Spleen (tissue), 11 donors: Measurements from ENCODE around the gene ZNF367. TPM values are rescaled to one million over a fixed set of nuclear protein-coding genes. Genes with fewer than 3 reads are reported as not detected.

Experiments
- DNase-seq: peaks from one replicate; pipeline ENCODE4 v3.0.0-alpha.2; 2020
- H3K27ac ChIP-seq, 8 donors: fragments of 200-600 bp; sonication (generic) in 7 of 8; 1 replicate in 4 of 8; 2 replicates in 4 of 8; pipeline versions ENCODE4 v1.5.0 to v1.8.0; 2016 to 2021; ENCODE audit warnings: inconsistent platforms in 4 of 8, mild to moderate bottlenecking in 4 of 8, moderate library complexity in 1 of 8
- H3K27me3 ChIP-seq, 7 donors: fragments of 200-600 bp; sonication (generic) in 6 of 7; replicated peaks in 1 of 7; 1 replicate in 4 of 7; 2 replicates in 3 of 7; pipeline versions ENCODE4 v1.5.0 to v1.8.0; 2016 to 2021; ENCODE audit warnings: inconsistent platforms in 3 of 7, mild to moderate bottlenecking in 1 of 7
- H3K36me3 ChIP-seq, 6 donors: fragments of 200-600 bp; sonication (generic) in 5 of 6; 1 replicate in 4 of 6; 2 replicates in 2 of 6; pipeline versions ENCODE4 v1.5.0 to v1.8.0; 2016 to 2021; ENCODE audit warnings: inconsistent platforms in 2 of 6
- H3K4me1 ChIP-seq, 6 donors: fragments of 200-600 bp; sonication (generic) in 5 of 6; 1 replicate in 3 of 6; 2 replicates in 3 of 6; pipeline versions ENCODE4 v1.5.0 to v1.8.0; 2016 to 2021; ENCODE audit warnings: inconsistent platforms in 3 of 6
- H3K4me3 ChIP-seq, 8 donors: fragments of 200-600 bp; sonication (generic) in 7 of 8; 1 replicate in 4 of 8; 2 replicates in 4 of 8; pipeline versions ENCODE4 v1.5.0 to v1.8.0; 2016 to 2021; ENCODE audit warnings: inconsistent platforms in 4 of 8, mild to moderate bottlenecking in 4 of 8, moderate library complexity in 2 of 8
- H3K9me3 ChIP-seq, 8 donors: fragments of 200-600 bp; sonication (generic) in 7 of 8; 1 replicate in 4 of 8; 2 replicates in 4 of 8; pipeline versions ENCODE4 v1.5.0 to v1.8.0; 2016 to 2021; ENCODE audit warnings: inconsistent platforms in 4 of 8
- CTCF ChIP-seq, 11 experiments: fragments of 200-600 bp in 7 of 11; fragments of 450-650 bp in 4 of 11; sonication (generic) in 4 of 11; IDR thresholded peaks in 8 of 11; conservative IDR thresholded peaks in 3 of 11; 1 replicate in 7 of 11; 2 replicates in 4 of 11; pipeline versions ENCODE4 v1.4.0 to v1.8.0; 2016 to 2021; ENCODE audit warnings: antibody characterized with exemption in 11 of 11, inconsistent platforms in 4 of 11, mild to moderate bottlenecking in 1 of 11
- POLR2A ChIP-seq, 3 donors: fragments of 450-650 bp; IDR thresholded peaks; one replicate each; pipeline ENCODE4 v1.5.1; 2017; ENCODE audit warnings: antibody characterized with exemption in 3 of 3, mild to moderate bottlenecking in 1 of 3
- POLR2AphosphoS5 ChIP-seq, 3 donors: sonication (generic); formaldehyde crosslinking; IDR thresholded peaks; one replicate each; pipeline ENCODE4 v1.5.1; 2017; ENCODE audit warnings: antibody characterized with exemption in 3 of 3
- WGBS, 5 donors: extraction: QIAGEN DNeasy Blood & Tissue Kit in 3 of 5; methylation state at CpG; one replicate each; pipeline versions ENCODE4 v1.1.5 to v1.1.7; 2013 to 2018; 5-methylcytosine and 5-hydroxymethylcytosine counted together
- intact Hi-C: fragments of 100-400 bp; cut with DNase I; formaldehyde crosslinking; loops from one replicate; pipeline ENCODE4 v1.15.0; 2023; ENCODE audit warnings: low total_unique reads
- polyA plus RNA-seq, 3 donors: library from polyadenylated mRNA; stranded (reverse); fragments of 200-250 nt; gene quantifications; one replicate each; pipeline ENCODE4 v1.2.1, GENCODE V29; 2013
- total RNA-seq, 7 donors: library from RNA; depleted of rRNA in 3 of 7; stranded (reverse); fragments of >200 nt in 3 of 7; fragmentation: NEBNext Ultra II Directional in 4 of 7; extraction: Animal tissue kit (Norgen Biotek cat#: 25700) in 4 of 7; gene quantifications; one replicate each; pipeline versions ENCODE4 v1.1.0 to v1.2.1, GENCODE V29; 2016 to 2021
- donor health status: healthy with polysubstance abuse.
- donor health status: DM: no; HTN: no; CAD: no; lungs with moderate emphysema.
- donor health status: DM: no; HTN: no; CAD: no.
- donor health status: Bipolar disorder and iron deficiency.
- donor health status: healthy.
- donor health status: DM: no; HTN: no; CAD: no.
- donor health status: DM: yes; HTN: yes; CAD: no.

ZNF367 gene
- total and polyA plus RNA-seq, 10 donors = 0.93 to 3.7 (median 1.9) TPM

- intact Hi-C loops = loop anchor here (2.0 to 5.0 kb wide), 2 partner anchors 31 to 117 kb away; partner anchors contain the start of gene ZNF367
- peak; percentile 96 for DNase-seq
- peaks cover 0 to 25% (median 0%) of the 10 kb centered on the region in 7 donors for H3K27me3 ChIP-seq
- TF ChIP-seq POLR2AphosphoS5 (IDR thresholded peaks at IDR 0.05) (peak; percentile 68 to 83 (median 75)), POLR2A (IDR thresholded peaks at IDR 0.05) (no peak), CTCF (IDR thresholded peaks at IDR 0.05 in 8 of 11, conservative IDR thresholded peaks at IDR 0.05 in 3 of 11) (peak in 5 of 11 experiments; percentile 16 to 37 (median 22))
- H3K4me3 ChIP-seq = peak within 1 kb of the TSS; percentile 61 to 91 (median 72)
- no peaks in the 10 kb centered on the region for H3K36me3 ChIP-seq
- peaks cover 0 to 33% (median 20%) of the 10 kb centered on the region in 6 donors for H3K4me1 ChIP-seq
- H3K27ac ChIP-seq = peak within 1 kb of the TSS in 7 of 8 donors; percentile 67 to 87 (median 76)
- H3K9me3 ChIP-seq = no peaks in the 10 kb centered on the region
- WGBS, 5 donors = 0 to 1% (median 1%) methylated on average over 25 to 108 of the region's 108 CpGs
Observed at GRCh38 chr9:96449845-96450612, 31.9 kb upstream of the ZNF367 start, which contains the start of gene HABP4. TSS of gene HABP4 (plus strand) at chr9:96450169. CDS start at chr9:96450280, 111 bp downstream.

GRCh38 chr9:96449523-96449844, 31.3 kb upstream of the ZNF367 start:
- Histone ChIP-seq H3K9me3 (no peaks in the 10 kb centered on the region), H3K4me3 (peak overlapping the region; percentile 24 to 91 (median 72)), H3K27ac (peak overlapping the region in 4 of 8 donors; percentile 76 to 87 (median 84)), H3K36me3 (no peaks in the 10 kb centered on the region), H3K27me3 (peaks cover 0 to 25% (median 0%) of the 10 kb centered on the region in 7 donors), H3K4me1 (peaks cover 0 to 33% (median 20%) of the 10 kb centered on the region in 6 donors)
- intact Hi-C loops = loop anchor here (2.0 kb wide), 1 partner anchor 31 kb away; the partner anchor contains the start of gene ZNF367
- no peak for DNase-seq
- no peak for TF ChIP-seq POLR2A (IDR thresholded peaks at IDR 0.05)
- TF ChIP-seq POLR2AphosphoS5 (IDR thresholded peaks at IDR 0.05) = no peak
- TF ChIP-seq CTCF (IDR thresholded peaks at IDR 0.05 in 8 of 11, conservative IDR thresholded peaks at IDR 0.05 in 3 of 11) = no peak
- WGBS, 5 donors = 0 to 1% (median 1%) methylated on average over 7 of the region's 7 CpGs

GRCh38 chr9:96448546-96449170, 30.5 kb upstream of the ZNF367 start:
- H3K36me3 ChIP-seq = no peaks in the 10 kb centered on the region
- H3K27me3 ChIP-seq = peaks cover 0 to 25% (median 0%) of the 10 kb centered on the region in 7 donors
- no peaks in the 10 kb centered on the region for H3K9me3 ChIP-seq
- no peak overlapping the region for H3K27ac ChIP-seq
- peaks cover 0 to 32% (median 20%) of the 10 kb centered on the region in 6 donors for H3K4me1 ChIP-seq
- 82 to 93% (median 89%) methylated on average over 11 of the region's 11 CpGs for WGBS, 5 donors
- H3K4me3 ChIP-seq = no peak overlapping the region
- TF ChIP-seq CTCF (IDR thresholded peaks at IDR 0.05 in 8 of 11, conservative IDR thresholded peaks at IDR 0.05 in 3 of 11) (no peak), POLR2AphosphoS5 (IDR thresholded peaks at IDR 0.05) (no peak), POLR2A (IDR thresholded peaks at IDR 0.05) (no peak)
- no peak for DNase-seq
- intact Hi-C loops = loop anchor here (2.0 kb wide), 1 partner anchor 30 kb away; the partner anchor contains the start of gene ZNF367

GRCh38 chr9:96447406-96447805, 29.2 kb upstream of the ZNF367 start:
- TF ChIP-seq POLR2A (IDR thresholded peaks at IDR 0.05) = no peak
- no peak for TF ChIP-seq POLR2AphosphoS5 (IDR thresholded peaks at IDR 0.05)
- no peak for TF ChIP-seq CTCF (IDR thresholded peaks at IDR 0.05 in 8 of 11, conservative IDR thresholded peaks at IDR 0.05 in 3 of 11)
- no peak overlapping the region for H3K4me3 ChIP-seq
- intact Hi-C loops = no loop called here

More at GRCh38 chr9:96447406-96447805, 29.2 kb upstream of the ZNF367 start:
- Histone ChIP-seq H3K4me1 (peaks cover 0 to 27% (median 18%) of the 10 kb centered on the region in 6 donors), H3K9me3 (no peaks in the 10 kb centered on the region), H3K27me3 (peaks cover 0 to 25% (median 0%) of the 10 kb centered on the region in 7 donors), H3K36me3 (no peaks in the 10 kb centered on the region), H3K27ac (no peak overlapping the region)
- 66 to 88% (median 81%) methylated on average over 3 of the region's 3 CpGs for WGBS, 5 donors
- DNase-seq = no peak
